Hematopoietic multipotent progenitor cell (in vitro differentiated cells): Measurements from ENCODE around the gene EPHA4. TPM values are rescaled to one million over a fixed set of nuclear protein-coding genes. Genes with fewer than 3 reads are reported as not detected.

ENCODE experiments used
- DNase-seq, 3 donors: peaks; one replicate each; pipeline ENCODE4 v3.0.0-alpha.2; 2011 to 2015; ENCODE audit warnings: low read depth in 2 of 3, low spot score in 2 of 3
- total RNA-seq: library from RNA; depleted of rRNA; stranded (reverse); fragments of >200 nt; gene quantifications from one replicate; pipeline ENCODE4 v1.2.3, GENCODE V29; 2012

Gene EPHA4
- total RNA-seq, 1 donor: 0.27 TPM

GRCh38 chr2:221410487-221410886 is 161.6 kb downstream of the EPHA4 start:
- DNase-seq: no peak

GRCh38 chr2:221407765-221408164 is 164.3 kb downstream of the EPHA4 start:
- DNase-seq: no peak

- no peak for DNase-seq
These were observed 166.6 kb downstream of the EPHA4 start for GRCh38 chr2:221405521-221405920.

GRCh38 chr2:221402072-221402471 is 170.0 kb downstream of the EPHA4 start:
- DNase-seq: no peak

- no peak for DNase-seq
These were observed 171.7 kb downstream of the EPHA4 start for GRCh38 chr2:221400411-221400810.

- DNase-seq: no peak
These were observed 172.9 kb downstream of the EPHA4 start for GRCh38 chr2:221399183-221399582.

- DNase-seq: no peak
These were observed 174.9 kb downstream of the EPHA4 start for GRCh38 chr2:221397187-221397586.

- DNase-seq: no peak
These were observed 179.7 kb downstream of the EPHA4 start for GRCh38 chr2:221392228-221392881.

- DNase-seq: no peak
These were observed 181.2 kb downstream of the EPHA4 start for GRCh38 chr2:221390878-221391277.

GRCh38 chr2:221389904-221390303 is 182.2 kb downstream of the EPHA4 start:
- no peak for DNase-seq

GRCh38 chr2:221389421-221389820 is 182.7 kb downstream of the EPHA4 start:
- DNase-seq: no peak

GRCh38 chr2:221388891-221389290 is 183.2 kb downstream of the EPHA4 start:
- DNase-seq: no peak

GRCh38 chr2:221385716-221386115 is 186.4 kb downstream of the EPHA4 start:
- DNase-seq: no peak

GRCh38 chr2:221381928-221382488 is 190.1 kb downstream of the EPHA4 start:
- DNase-seq: no peak

GRCh38 chr2:221380686-221381085 is 191.4 kb downstream of the EPHA4 start:
- DNase-seq: no peak

- DNase-seq: no peak
These were observed 192.0 kb downstream of the EPHA4 start for GRCh38 chr2:221380062-221380461.

GRCh38 chr2:221377597-221377996 is 194.5 kb downstream of the EPHA4 start:
- DNase-seq: no peak

GRCh38 chr2:221377066-221377465 is 195.0 kb downstream of the EPHA4 start:
- DNase-seq: no peak

GRCh38 chr2:221374234-221374633 is 197.9 kb downstream of the EPHA4 start:
- no peak for DNase-seq

- no peak for DNase-seq
These were observed 199.2 kb downstream of the EPHA4 start for GRCh38 chr2:221372907-221373306.

- no peak for DNase-seq
These were observed 199.8 kb downstream of the EPHA4 start for GRCh38 chr2:221372159-221372884.

- DNase-seq: no peak
These were observed 200.8 kb downstream of the EPHA4 start for GRCh38 chr2:221371347-221371746.
